Upper lobe of right lung (tissue), 1 donor: ENCODE results near the gene UGDH. TPM values are rescaled to one million over a fixed set of nuclear protein-coding genes. Genes with fewer than 3 reads are reported as not detected.

Experiments used
- ATAC-seq: fragments of 200-7000 bp; cut with Tn5 transposase; one replicate; pipeline ENCODE4 v1.9.1; 2020; ENCODE audit warnings: mild to moderate bottlenecking, moderate library complexity
- DNase-seq: peaks from one replicate; pipeline ENCODE4 v3.0.0-alpha.2; 2020
- H3K27ac ChIP-seq: fragments of 200-600 bp; one replicate; pipeline ENCODE4 v1.8.0; 2022
- H3K27me3 ChIP-seq: fragments of 200-600 bp; one replicate; pipeline ENCODE4 v1.8.0; 2022; ENCODE audit warnings: mild to moderate bottlenecking
- H3K36me3 ChIP-seq: fragments of 200-600 bp; one replicate; pipeline ENCODE4 v1.8.0; 2022
- H3K4me1 ChIP-seq: fragments of 200-600 bp; one replicate; pipeline ENCODE4 v1.8.0; 2022
- H3K4me3 ChIP-seq: fragments of 200-600 bp; one replicate; pipeline ENCODE4 v1.8.0; 2022; ENCODE audit warnings: mild to moderate bottlenecking
- H3K9me3 ChIP-seq: fragments of 200-600 bp; one replicate; pipeline ENCODE4 v1.8.0; 2022
- intact Hi-C: fragments of 100-400 bp; cut with DNase I; formaldehyde crosslinking; loops from one replicate; pipeline ENCODE4 v1.11.0; 2022
- total RNA-seq: library from RNA; stranded (reverse); fragmentation: NEBNext Ultra II Directional; extraction: Animal tissue kit (Norgen Biotek cat#: 25700); gene quantifications from one replicate; pipeline ENCODE4 v1.2.1, GENCODE V29; 2021
- TF ChIP-seq, protein P1 (sequence below): fragments of 200-600 bp; IDR thresholded peaks from one replicate; pipeline ENCODE4 v1.8.0; 2022; ENCODE audit warnings: antibody characterized with exemption
- donor health status: DM: no; HTN: yes; CAD: no; lungs with severe emphysema.

The UGDH gene
- total RNA-seq, 1 donor from 2014 or later = 55.2 TPM

DNA sequence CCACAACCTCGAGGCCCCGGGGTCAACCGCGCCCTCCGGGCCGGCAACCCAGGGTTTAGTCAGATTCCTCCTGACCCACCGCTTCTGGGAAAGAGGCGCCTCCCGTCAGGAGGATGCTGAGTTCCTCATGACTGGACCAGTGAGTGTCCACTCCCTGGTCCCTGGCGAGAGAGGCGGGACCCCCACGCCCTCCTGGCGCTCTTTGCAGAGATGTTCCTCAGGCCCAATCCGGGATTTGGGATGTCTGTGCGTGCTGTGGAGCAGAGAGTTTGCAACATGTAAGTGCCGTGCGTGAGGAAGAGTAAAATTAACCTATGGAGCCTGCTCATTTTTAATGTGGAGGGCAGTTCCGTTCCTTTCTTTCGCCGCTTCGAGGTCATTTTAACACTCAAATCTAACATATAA lies 824 bp upstream of the UGDH start:
- Histone ChIP-seq H3K36me3 (peaks cover 4% of the 10 kb centered on the region), H3K9me3 (no peaks in the 10 kb centered on the region), H3K4me1 (peaks cover 8% of the 10 kb centered on the region), H3K27ac (peak overlapping the region; percentile 97), H3K27me3 (no peaks in the 10 kb centered on the region), H3K4me3 (peak overlapping the region; percentile 91)
- no peak for DNase-seq
- peak; percentile 42 for ATAC-seq
- TF ChIP-seq, protein P1, sequence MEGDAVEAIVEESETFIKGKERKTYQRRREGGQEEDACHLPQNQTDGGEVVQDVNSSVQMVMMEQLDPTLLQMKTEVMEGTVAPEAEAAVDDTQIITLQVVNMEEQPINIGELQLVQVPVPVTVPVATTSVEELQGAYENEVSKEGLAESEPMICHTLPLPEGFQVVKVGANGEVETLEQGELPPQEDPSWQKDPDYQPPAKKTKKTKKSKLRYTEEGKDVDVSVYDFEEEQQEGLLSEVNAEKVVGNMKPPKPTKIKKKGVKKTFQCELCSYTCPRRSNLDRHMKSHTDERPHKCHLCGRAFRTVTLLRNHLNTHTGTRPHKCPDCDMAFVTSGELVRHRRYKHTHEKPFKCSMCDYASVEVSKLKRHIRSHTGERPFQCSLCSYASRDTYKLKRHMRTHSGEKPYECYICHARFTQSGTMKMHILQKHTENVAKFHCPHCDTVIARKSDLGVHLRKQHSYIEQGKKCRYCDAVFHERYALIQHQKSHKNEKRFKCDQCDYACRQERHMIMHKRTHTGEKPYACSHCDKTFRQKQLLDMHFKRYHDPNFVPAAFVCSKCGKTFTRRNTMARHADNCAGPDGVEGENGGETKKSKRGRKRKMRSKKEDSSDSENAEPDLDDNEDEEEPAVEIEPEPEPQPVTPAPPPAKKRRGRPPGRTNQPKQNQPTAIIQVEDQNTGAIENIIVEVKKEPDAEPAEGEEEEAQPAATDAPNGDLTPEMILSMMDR = no peak
- intact Hi-C loops = no loop called here

DNA sequence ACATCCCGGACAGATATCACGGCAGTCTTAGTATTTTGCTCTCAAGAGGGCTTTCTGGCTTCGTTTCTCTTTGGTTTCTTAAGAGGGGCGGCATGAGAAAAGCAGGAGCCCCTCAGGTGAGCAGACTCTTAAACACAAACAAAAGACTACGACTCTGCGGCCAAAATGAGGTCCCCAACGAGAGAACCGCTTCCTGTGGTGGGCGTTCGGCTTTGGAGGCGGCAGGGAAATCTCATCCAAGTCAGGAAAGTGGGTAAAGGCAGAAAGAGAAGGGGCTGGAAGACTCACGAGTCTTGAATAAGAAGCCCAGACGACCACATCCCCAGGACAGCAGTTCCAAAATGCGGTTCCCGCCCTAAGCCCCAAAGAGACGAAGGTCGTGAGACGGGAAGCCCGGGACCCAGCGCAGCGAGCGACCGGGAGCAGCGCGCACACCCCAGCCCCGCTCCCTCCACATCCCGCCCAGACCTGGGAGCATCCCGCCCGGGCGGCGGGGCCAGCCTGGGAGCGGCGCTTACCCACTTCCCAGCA lies 409 bp downstream of the UGDH start:
- ATAC-seq = no peak
- DNase-seq = no peak
- Histone ChIP-seq H3K4me1 (peaks cover 8% of the 10 kb centered on the region), H3K27me3 (no peaks in the 10 kb centered on the region), H3K4me3 (peak overlapping the region; percentile 91), H3K27ac (peak overlapping the region; percentile 97), H3K36me3 (peaks cover 2% of the 10 kb centered on the region), H3K9me3 (no peaks in the 10 kb centered on the region)
- TF ChIP-seq, protein P1 = no peak
- intact Hi-C loops = no loop called here

DNA sequence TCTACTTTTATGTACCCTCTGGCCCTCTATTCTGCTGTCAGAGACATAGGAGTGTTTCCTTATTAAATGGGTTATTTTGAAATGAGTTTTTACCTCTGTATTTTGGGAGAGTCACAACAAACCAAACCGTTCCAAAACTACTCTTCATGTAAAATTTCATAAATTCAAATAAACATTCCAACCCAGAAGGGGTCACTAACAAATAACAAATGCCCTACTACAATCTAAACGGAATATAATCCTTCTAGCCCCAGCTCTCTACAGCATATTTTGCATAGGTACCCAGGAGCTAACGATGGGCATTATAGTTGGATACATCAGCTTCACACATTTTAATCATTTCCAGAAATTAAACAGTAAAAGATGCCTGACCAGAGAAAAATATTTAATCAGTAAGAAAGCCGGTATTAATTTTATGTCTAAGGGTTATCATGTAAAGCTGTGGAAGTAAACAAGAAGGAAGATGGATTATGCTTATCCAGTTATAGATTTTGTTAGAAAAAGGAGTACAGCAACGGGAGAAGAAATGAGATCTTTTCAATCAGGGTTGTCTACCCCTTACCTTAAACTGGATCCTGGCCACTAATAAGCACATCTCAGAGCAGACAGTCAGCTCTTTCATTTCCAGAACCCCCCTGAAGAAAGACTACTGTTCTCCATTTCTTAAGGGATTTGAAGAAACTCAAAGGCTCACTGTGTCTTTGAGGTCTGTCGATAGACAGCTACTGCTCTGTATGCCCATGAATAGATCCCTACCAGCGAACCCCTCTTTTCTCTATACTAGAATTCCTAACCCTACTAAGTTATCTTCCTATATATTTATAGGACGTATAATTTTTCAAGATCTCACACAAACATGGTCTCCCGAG lies 1.2 kb downstream of the UGDH start:
- peak overlapping the region; percentile 91 for H3K4me3 ChIP-seq
- no peaks in the 10 kb centered on the region for H3K9me3 ChIP-seq
- ATAC-seq = no peak
- DNase-seq = no peak
- intact Hi-C loops = no loop called here
- TF ChIP-seq, protein P1 = no peak
- peak overlapping the region; percentile 97 for H3K27ac ChIP-seq
- H3K4me1 ChIP-seq = peaks cover 8% of the 10 kb centered on the region
- no peaks in the 10 kb centered on the region for H3K36me3 ChIP-seq
- no peaks in the 10 kb centered on the region for H3K27me3 ChIP-seq

DNA sequence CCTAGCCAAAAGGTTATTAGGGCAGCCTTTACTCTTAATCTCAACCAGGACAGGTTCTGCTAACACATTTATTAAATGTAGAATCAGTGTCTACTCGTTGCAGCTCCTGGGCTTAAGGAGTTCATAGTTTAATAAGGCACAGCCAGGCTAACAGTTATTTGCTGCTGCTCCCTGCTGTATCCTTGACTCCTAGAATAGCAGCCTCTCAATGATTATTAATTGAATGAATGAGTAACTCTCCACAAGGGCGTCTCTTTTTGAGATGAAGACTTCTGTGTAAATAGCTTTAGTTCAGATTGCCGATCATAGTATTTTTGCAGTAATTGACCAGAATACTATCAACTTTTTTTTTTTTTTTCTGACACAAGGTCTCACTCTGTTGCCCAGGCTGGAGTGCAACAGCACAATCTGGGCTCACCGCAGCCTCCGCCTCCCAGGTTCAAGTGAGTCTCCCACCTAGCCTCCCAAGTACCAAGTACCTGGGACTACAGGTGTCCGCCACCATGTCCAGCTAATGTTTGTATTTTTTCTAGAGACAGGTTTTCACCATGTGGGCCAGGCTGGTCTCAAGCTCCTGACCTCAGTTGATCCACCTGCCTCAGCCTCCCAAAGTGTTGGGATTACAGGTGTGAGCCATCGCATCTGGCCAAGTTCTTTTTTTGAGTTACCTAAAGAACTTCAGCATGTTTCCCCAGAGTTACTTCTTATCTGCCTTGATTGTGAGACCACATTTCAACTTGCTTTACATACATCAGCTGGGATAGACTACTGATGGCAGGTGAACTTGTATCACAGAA lies 2.9 kb downstream of the UGDH start:
- intact Hi-C loops = no loop called here
- H3K4me1 ChIP-seq = peaks cover 8% of the 10 kb centered on the region
- DNase-seq (no peak), ATAC-seq (no peak)
- TF ChIP-seq, protein P1 = no peak
- no peak overlapping the region for H3K4me3 ChIP-seq
- peaks cover 4% of the 10 kb centered on the region for H3K36me3 ChIP-seq
- no peaks in the 10 kb centered on the region for H3K27me3 ChIP-seq
- H3K9me3 ChIP-seq = no peaks in the 10 kb centered on the region
- H3K27ac ChIP-seq = no peak overlapping the region

DNA sequence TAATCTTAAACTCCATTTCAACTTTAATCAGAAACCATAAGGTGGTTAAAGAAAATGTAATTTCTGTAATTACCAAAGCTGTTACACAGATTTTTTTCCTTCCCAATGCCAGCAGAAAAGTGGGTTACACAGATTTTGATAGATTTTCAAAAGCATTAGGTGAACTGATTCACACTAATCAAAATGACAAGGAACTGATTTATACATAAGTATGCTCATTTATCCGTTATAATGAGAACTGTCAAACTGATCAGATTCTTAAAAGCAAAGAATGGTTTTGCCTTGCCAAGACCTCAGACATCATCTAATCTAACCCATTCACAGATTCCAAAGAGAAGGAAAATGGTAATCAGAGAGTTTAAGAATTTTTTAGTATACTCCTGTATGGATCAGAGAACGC lies 5.2 kb downstream of the UGDH start:
- H3K4me1 ChIP-seq = peaks cover 4% of the 10 kb centered on the region
- no peak for ATAC-seq
- TF ChIP-seq, protein P1 = no peak
- peaks cover 21% of the 10 kb centered on the region for H3K36me3 ChIP-seq
- intact Hi-C loops = no loop called here
- H3K27ac ChIP-seq = no peak overlapping the region
- no peak for DNase-seq
- no peak overlapping the region for H3K4me3 ChIP-seq
- no peaks in the 10 kb centered on the region for H3K9me3 ChIP-seq
- H3K27me3 ChIP-seq = no peaks in the 10 kb centered on the region
